ENCODE measurements around the gene HTR3A. TPM values are rescaled to one million over a fixed set of nuclear protein-coding genes. Genes with fewer than 3 reads are reported as not detected.
"Not testable (repeated sequence)": the region's sequence is repeated elsewhere in the genome, so short reads cannot be mapped to it uniquely, and the experiment has no call there.

HTR3A gene
- total and polyA plus RNA-seq, 12 donors: 0.03 to 1.1 (median 0.14) TPM; not detected in 6

GRCh38 chr11:113934761-113935160 is 40.1 kb upstream of the HTR3A start:
- peaks cover 7% of the 10 kb centered on the region for H3K27me3 ChIP-seq
- no peak overlapping the region for H3K4me3 ChIP-seq
- intact Hi-C loops (cut with DNase I): no loop called here
- no peak overlapping the region for H3K27ac ChIP-seq
- WGBS, 4 donors: 61 to 79% (median 69%) methylated on average over 4 of the region's 4 CpGs
- no peaks in the 10 kb centered on the region for H3K36me3 ChIP-seq (replicated peaks in 1 of 2)
- no peaks in the 10 kb centered on the region for H3K9me3 ChIP-seq (replicated peaks in 1 of 3)
- H3K4me1 ChIP-seq (replicated peaks in 1 of 2): no peaks in the 10 kb centered on the region
- no peak for DNase-seq
- no peak for TF ChIP-seq CTCF (IDR thresholded peaks at IDR 0.05)
- no peak for TF ChIP-seq POLR2A (IDR thresholded peaks at IDR 0.05)

GRCh38 chr11:113935858-113936257 is 39.0 kb upstream of the HTR3A start:
- peaks cover 7% of the 10 kb centered on the region for H3K27me3 ChIP-seq
- WGBS, 4 donors: 40 to 60% (median 54%) methylated on average over 3 to 4 of the region's 4 CpGs
- H3K36me3 ChIP-seq (replicated peaks in 1 of 2): no peaks in the 10 kb centered on the region
- H3K9me3 ChIP-seq (replicated peaks in 1 of 3): no peaks in the 10 kb centered on the region
- DNase-seq: no peak
- intact Hi-C loops (cut with DNase I): no loop called here
- no peak for TF ChIP-seq POLR2A (IDR thresholded peaks at IDR 0.05)
- no peak for TF ChIP-seq CTCF (IDR thresholded peaks at IDR 0.05)
- H3K27ac ChIP-seq: no peak overlapping the region
- H3K4me3 ChIP-seq: no peak overlapping the region
- no peaks in the 10 kb centered on the region for H3K4me1 ChIP-seq (replicated peaks in 1 of 2)

- H3K27ac ChIP-seq: no peak overlapping the region
- TF ChIP-seq CTCF (IDR thresholded peaks at IDR 0.05) (no peak), POLR2A (IDR thresholded peaks at IDR 0.05) (no peak)
- H3K4me3 ChIP-seq: no peak overlapping the region
- H3K9me3 ChIP-seq (replicated peaks in 1 of 3): no peaks in the 10 kb centered on the region
- H3K27me3 ChIP-seq: peaks cover 1% of the 10 kb centered on the region
- H3K36me3 ChIP-seq (replicated peaks in 1 of 2): no peaks in the 10 kb centered on the region
- intact Hi-C loops (cut with DNase I): no loop called here
- no peaks in the 10 kb centered on the region for H3K4me1 ChIP-seq (replicated peaks in 1 of 2)
- DNase-seq: no peak
- WGBS, 4 donors: 57 to 94% (median 67%) methylated on average over 3 of the region's 3 CpGs
Measured at GRCh38 chr11:113937918-113938317, 37.0 kb upstream of the HTR3A start.

GRCh38 chr11:113942256-113942655 is 32.7 kb upstream of the HTR3A start:
- Histone ChIP-seq H3K27me3 (no peaks in the 10 kb centered on the region), H3K9me3 (replicated peaks in 1 of 3) (no peaks in the 10 kb centered on the region), H3K36me3 (replicated peaks in 1 of 2) (no peaks in the 10 kb centered on the region), H3K4me3 (no peak overlapping the region), H3K4me1 (replicated peaks in 1 of 2) (no peaks in the 10 kb centered on the region), H3K27ac (no peak overlapping the region)
- DNase-seq: no peak
- intact Hi-C loops (cut with DNase I): no loop called here
- TF ChIP-seq CTCF (IDR thresholded peaks at IDR 0.05) (no peak), POLR2A (IDR thresholded peaks at IDR 0.05) (no peak)
- WGBS, 4 donors: 81 to 91% (median 88%) methylated on average over 8 of the region's 8 CpGs

- H3K36me3 ChIP-seq (replicated peaks in 1 of 2); H3K27ac ChIP-seq; H3K27me3 ChIP-seq; H3K9me3 ChIP-seq (replicated peaks in 1 of 3); H3K4me3 ChIP-seq; intact Hi-C loops (cut with DNase I); DNase-seq; H3K4me1 ChIP-seq (replicated peaks in 1 of 2): not testable (repeated sequence)
- WGBS, 4 donors: 66 to 82% (median 76%) methylated on average over 2 of the region's 2 CpGs
Measured at GRCh38 chr11:113946162-113946561, 28.7 kb upstream of the HTR3A start.

Measured in adrenal gland (tissue), 12 donors.